GM12878 (cell line): ENCODE data around the gene TRPM1. TPM values are rescaled to one million over a fixed set of nuclear protein-coding genes. Genes with fewer than 3 reads are reported as not detected.

Experiments used
- ATAC-seq: fragments of 200-7000 bp; cut with Tn5 transposase; 3 replicates; pipeline ENCODE4 v1.9.1; 2020; ENCODE audit warnings: mild to moderate bottlenecking, moderate library complexity
- Bru-seq: library from RNA; stranded (reverse); fragments of 400-500 nt; gene quantifications from one replicate; lab custom pipeline; 2021; lab: Mats Ljungman, UMichigan
- BruChase-seq, 2 experiments: library from RNA; stranded (reverse); fragments of 400-500 nt; gene quantifications; one replicate each; lab custom pipeline; 2021; lab: Mats Ljungman, UMichigan
- BruUV-seq: library from RNA; stranded (reverse); fragments of 400-500 nt; replicated peaks from 2 replicates; lab custom pipeline; 2021; lab: Mats Ljungman, UMichigan
- CTCF ChIA-PET: fragments of 300-600 bp; sonication (Branson Sonifier 250); formaldehyde crosslinking; extraction: SDS; loops from one replicate; lab custom pipeline; 2021; ENCODE audit warnings: inconsistent platforms; lab: Yijun Ruan, JAX
- POLR2A ChIA-PET: fragments of 350-600 bp; formaldehyde crosslinking; extraction: SDS; loops from one replicate; lab custom pipeline; 2021; ENCODE audit warnings: inconsistent platforms; lab: Charles Lee
- RAD21 ChIA-PET: fragments of 300-600 bp; sonication (Branson Sonifier 250); formaldehyde crosslinking; loops from one replicate; lab custom pipeline; 2023; ENCODE audit warnings: antibody characterized with exemption; ENCODE audit not compliant: unreplicated experiment; lab: Charles Lee
- SMC1A ChIA-PET: fragments of 300-600 bp; sonication (Branson Sonifier 250); formaldehyde crosslinking; loops from one replicate; lab custom pipeline; 2023; ENCODE audit not compliant: unreplicated experiment, uncharacterized antibody; lab: Charles Lee
- DNase-seq: peaks from one replicate; pipeline ENCODE4 v3.0.0-alpha.2; 2011; ENCODE audit warnings: low read depth, low spot score
- FAIRE-seq: peaks from 3 replicates; lab custom pipeline; 2011; peaks lifted over from hg19 to GRCh38; lab: Jason Lieb, UNC
- H2AFZ ChIP-seq: 2 replicates; pipeline ENCODE4 v1.6.0; 2011; ENCODE audit warnings: low read depth, low read length, control low read depth; ENCODE audit not compliant: control insufficient read depth
- H3K27ac ChIP-seq: 2 replicates; pipeline ENCODE4 v1.5.1; 2011; ENCODE audit warnings: control low read depth; ENCODE audit not compliant: control insufficient read depth, insufficient read depth
- H3K27me3 ChIP-seq, 2 experiments: replicated peaks in 1 of 2; 2 replicates each; pipeline versions ENCODE4 v1.6.0 to v1.6.1; 2011; ENCODE audit warnings: low read length in 1 of 2; ENCODE audit not compliant: control insufficient read depth in 2 of 2, insufficient read depth in 2 of 2
- H3K36me3 ChIP-seq, 2 experiments: 2 replicates each; pipeline ENCODE4 v1.5.1; 2011; ENCODE audit warnings: low read length in 1 of 2; ENCODE audit not compliant: control insufficient read depth in 2 of 2, insufficient read depth in 2 of 2
- H3K4me1 ChIP-seq: 2 replicates; pipeline ENCODE4 v1.6.1; 2011; ENCODE audit warnings: mild to moderate bottlenecking, low read length, moderate library complexity, mixed read lengths; ENCODE audit not compliant: control insufficient read depth, insufficient read depth
- H3K4me2 ChIP-seq: 2 replicates; pipeline ENCODE4 v1.6.0; 2011; ENCODE audit warnings: control low read depth; ENCODE audit not compliant: control insufficient read depth, insufficient read depth
- H3K4me3 ChIP-seq: fragments of 200-600 bp; sonication (generic); 2 replicates; pipeline ENCODE4 v1.5.1; 2016
- H3K79me2 ChIP-seq: 2 replicates; pipeline ENCODE4 v1.6.0; 2011; ENCODE audit warnings: low read length; ENCODE audit not compliant: control insufficient read depth, insufficient read depth
- H3K9ac ChIP-seq: 2 replicates; pipeline ENCODE4 v1.8.0; 2011; ENCODE audit warnings: low read length, control low read depth, mixed read lengths; ENCODE audit not compliant: control insufficient read depth, insufficient read depth
- H3K9me3 ChIP-seq: replicated peaks from 3 replicates; pipeline ENCODE4 v1.5.1; 2011; ENCODE audit warnings: mild to moderate bottlenecking, low read length; ENCODE audit not compliant: control insufficient read depth, insufficient read depth
- H4K20me1 ChIP-seq: 2 replicates; pipeline ENCODE4 v1.6.0; 2011; ENCODE audit not compliant: control insufficient read depth, insufficient read depth
- E2F8 ChIP-seq: fragments of 450-650 bp; IDR thresholded peaks from 2 replicates; pipeline ENCODE4 v1.6.1; 2018; ENCODE audit warnings: mild to moderate bottlenecking, low read depth, moderate library complexity; ENCODE audit not compliant: partially characterized antibody
- E4F1 ChIP-seq: fragments of 450-650 bp; IDR thresholded peaks from 2 replicates; pipeline ENCODE4 v1.6.1; 2018; ENCODE audit warnings: borderline replicate concordance, mild to moderate bottlenecking; ENCODE audit not compliant: partially characterized antibody
- EGR1 ChIP-seq, 2 experiments: IDR thresholded peaks; 1 replicate in 1 of 2; 2 replicates in 1 of 2; pipeline ENCODE4 v1.6.1; 2011 to 2012; ENCODE audit warnings: low read depth in 2 of 2, low read length in 2 of 2, borderline replicate concordance in 1 of 2, mild to moderate bottlenecking in 1 of 2, moderate library complexity in 1 of 2
- NR2F1 ChIP-seq: fragments of 450-650 bp; conservative IDR thresholded peaks from 2 replicates; pipeline ENCODE4 v1.6.1; 2017; ENCODE audit warnings: mild to moderate bottlenecking
- STAT1 ChIP-seq: fragments of 450-650 bp; conservative IDR thresholded peaks from 2 replicates; pipeline ENCODE4 v1.6.1; 2014; ENCODE audit warnings: antibody characterized with exemption, mild to moderate bottlenecking
- ZNF687 ChIP-seq: fragments of 450-650 bp; IDR thresholded peaks from 2 replicates; pipeline ENCODE4 v1.6.1; 2017; ENCODE audit warnings: mild to moderate bottlenecking, moderate library complexity
- WGBS: methylation state at CpG from one replicate; pipeline ENCODE4 v1.1.6; 2016; ENCODE audit warnings: low lambda C conversion rate; ENCODE audit not compliant: insufficient replicate concordance, insufficient coverage; ENCODE audit errors: missing lambda C conversion rate; 5-methylcytosine and 5-hydroxymethylcytosine counted together
- in situ Hi-C: fragments of 300-500 bp; cut with MboI; formaldehyde crosslinking; loops from 9 replicates; pipeline ENCODE4 v1.14.3; 2018; ENCODE audit warnings: mixed read lengths
- intact Hi-C: fragments of 100-400 bp; cut with micrococcal nuclease; formaldehyde crosslinking; loops from one replicate; pipeline ENCODE4 v1.14.2; 2022; ENCODE audit not compliant: unreplicated experiment
- long read RNA-seq, 2 experiments: library from polyadenylated mRNA; unstranded; transcript quantifications; one replicate each; pipeline ENCODE4 v2.0.0, GENCODE V29; 2019 to 2020
- polyA minus RNA-seq, 3 experiments: library from RNA; depleted of rRNA, polyadenylated mRNA; stranded (reverse); fragments of >200 nt; gene quantifications; 2 replicates each; pipeline ENCODE4 v1.2.3, GENCODE V29; 2011
- polyA plus RNA-seq, 11 experiments: library from polyadenylated mRNA; depleted of rRNA in 4 of 11; unstranded in 6 of 11; stranded (reverse) in 5 of 11; fragments of >200 nt; fragmentation: Nextera tagmentation in 4 of 11; fragmentation: Illumina TruSeq in 1 of 11; extraction: Ambion mirVana in 4 of 11; extraction: Trizol in 1 of 11; gene quantifications; 1 replicate in 1 of 11; 2 replicates in 10 of 11; pipeline versions ENCODE4 v1.2.1 to v1.2.3, GENCODE V29; 2011 to 2016; ENCODE audit warnings: inconsistent platforms in 2 of 11, missing spikeins in 2 of 11, low read depth in 1 of 11
- total RNA-seq, 4 experiments: library from RNA; depleted of rRNA in 3 of 4; stranded (reverse); fragments of >200 nt in 3 of 4; fragmentation: Illumina TruSeq in 1 of 4; extraction: Trizol in 1 of 4; gene quantifications; 2 replicates each; pipeline versions ENCODE4 v1.2.1 to v1.2.3, GENCODE V29; 2013 to 2021

The TRPM1 gene
- total RNA-seq (2013; cell fraction: nucleolus; rRNA removed), result 0.31 TPM in 1 of 2 replicates, not detected in the other
- 0.05 and 0.06 TPM in 2 replicates for total RNA-seq (2014; rRNA removed)
- not detected in 2 replicates for total RNA-seq (2014; rRNA removed; fragmentation: Illumina TruSeq; extraction: Trizol)
- 0.16 TPM in 1 of 2 replicates, not detected in the other for total RNA-seq (2021)
- polyA plus RNA-seq (2011; ENCODE audit: low read depth), result not detected
- polyA plus RNA-seq (2011; rRNA removed), result 0.06 and 0.07 TPM in 2 replicates
- polyA plus RNA-seq (2011; cell fraction: cytosol; rRNA removed), result not detected in 2 replicates
- polyA plus RNA-seq (2011; cell fraction: nucleus; rRNA removed), result not detected in 2 replicates
- polyA plus RNA-seq (2012), result 0.01 TPM in 1 of 2 replicates, not detected in the other
- polyA plus RNA-seq (2014; fragmentation: Illumina TruSeq; extraction: Trizol), result 0.01 TPM in 1 of 2 replicates, not detected in the other
- under 1 TPM; 0.02 to 0.10 TPM for polyA plus RNA-seq (2014; fragmentation: Nextera tagmentation; extraction: Ambion mirVana)
- polyA plus RNA-seq (2014; rRNA removed), result 0.05 TPM in 1 of 2 replicates, not detected in the other
- polyA plus RNA-seq (2016; fragmentation: Nextera tagmentation; extraction: Ambion mirVana), result not detected
- polyA minus RNA-seq (2011; rRNA and poly(A)+ RNA removed), result not detected in 2 replicates
- polyA minus RNA-seq (2011; cell fraction: cytosol; rRNA and poly(A)+ RNA removed), result not detected in 2 replicates
- polyA minus RNA-seq (2011; cell fraction: nucleus; rRNA and poly(A)+ RNA removed), result 0.12 TPM in 1 of 2 replicates, not detected in the other
- percentile 21 among the genes with signal in this experiment for Bru-seq, nascent RNA
- BruChase-seq, experiment 1, labeled RNA remaining after a 6-hour chase, result percentile 13 among the genes with signal in this experiment
- BruChase-seq, experiment 2, labeled RNA remaining after a 2-hour chase, result percentile 18 among the genes with signal in this experiment
- long read RNA-seq, experiment 1, result 0 reads
- long read RNA-seq, experiment 2, partial matches to known transcripts, result 0 of 1 reads
- long read RNA-seq, experiment 2, other reads (novel, unspliced or antisense), result 1 of 1 reads

GRCh38 chr15:31101262-31102038, at the start of gene TRPM1:
TRPM1 (minus strand) TSS chr15:31101725; CDS start chr15:31081355, 20,370 bp downstream.
- H3K27me3 ChIP-seq, result no peaks in the 10 kb centered on the region
- in situ Hi-C loops, result no loop called here
- H3K4me2 ChIP-seq, result no peak within 1 kb of the TSS
- H3K4me1 ChIP-seq, result 0 out of 2 replicates have a peak, but pooled peaks cover 6% of the 10 kb centered on the region
- RAD21 ChIA-PET, result interaction anchor here (0.6 to 1.2 kb wide), 2 partner anchors 207 to 529 kb away, joined by 3 to 4 read pairs; no protein-coding TSS in a partner anchor
- POLR2A ChIA-PET, result no interaction called here
- no peaks in the 10 kb centered on the region for H3K9me3 ChIP-seq
- SMC1A ChIA-PET, result no interaction called here
- CTCF ChIA-PET, result interaction anchor here (1.2 kb wide), 1 partner anchor 28 kb away, joined by 4 read pairs; no protein-coding TSS in a partner anchor
- FAIRE-seq (no peak), ATAC-seq (no peak), DNase-seq (no peak)
- intact Hi-C loops, result no loop called here
- H3K9ac ChIP-seq, result no peak within 1 kb of the TSS
- 70% methylated on average over 5 of the region's 5 CpGs for WGBS
- no peaks in the 10 kb centered on the region for H3K36me3 ChIP-seq
- no peak within 1 kb of the TSS for H2AFZ ChIP-seq
- no peak within 1 kb of the TSS for H3K4me3 ChIP-seq
- no peaks in the 10 kb centered on the region for H3K79me2 ChIP-seq
- no peaks in the 10 kb centered on the region for H4K20me1 ChIP-seq
- no TSS peak for BruUV-seq
- H3K27ac ChIP-seq, result no peak within 1 kb of the TSS
- TF ChIP-seq EGR1 (IDR thresholded peaks at IDR 0.05; ENCODE audit: borderline replicate concordance in 1 of 2, low read depth in 2 of 2, low read length in 2 of 2) (no peak), STAT1 (no peak), NR2F1 (no peak), ZNF687 (no peak), E2F8 (no peak), E4F1 (no peak)
